Panc1 (cell line): Measurements from ENCODE around the gene IFNA10. TPM values are rescaled to one million over a fixed set of nuclear protein-coding genes. Genes with fewer than 3 reads are reported as not detected.
"Not testable (repeated sequence)": the region's sequence is repeated elsewhere in the genome, so short reads cannot be mapped to it uniquely, and the experiment has no call there.

Source experiments
- ATAC-seq: fragments of 200-7000 bp; cut with Tn5 transposase; 2 replicates; pipeline ENCODE4 v1.9.1; 2020; ENCODE audit warnings: mild to moderate bottlenecking, moderate library complexity
- BruUV-seq: library from RNA; stranded (reverse); fragments of 400-500 nt; replicated peaks from 2 replicates; lab custom pipeline; 2021; lab: Mats Ljungman, UMichigan
- CTCF ChIA-PET: fragments of 300-600 bp; sonication (Branson Sonifier 250); formaldehyde crosslinking; loops from one replicate; lab custom pipeline; 2022; ENCODE audit warnings: antibody characterized with exemption; lab: Charles Lee
- POLR2A ChIA-PET: fragments of 300-600 bp; sonication (Branson Sonifier 250); formaldehyde crosslinking; loops from one replicate; lab custom pipeline; 2022; ENCODE audit warnings: antibody characterized with exemption; lab: Charles Lee
- DNase-seq: peaks from one replicate; pipeline ENCODE4 v3.0.0-alpha.2; 2010; ENCODE audit warnings: low read depth, low spot score
- H3K27ac ChIP-seq: 2 replicates; pipeline ENCODE4 v1.5.1; 2011; ENCODE audit warnings: mild to moderate bottlenecking, low read length, inconsistent platforms
- H3K27me3 ChIP-seq: fragments of 200-500 bp; sonication (Bioruptor generic); 2 replicates; pipeline ENCODE4 v1.6.0; 2014; ENCODE audit warnings: low read length, inconsistent platforms; ENCODE audit not compliant: control insufficient read depth, insufficient read depth
- H3K36me3 ChIP-seq: fragments of 200-500 bp; sonication (Bioruptor generic); 2 replicates; pipeline ENCODE4 v1.5.1; 2014; ENCODE audit warnings: inconsistent platforms, mild to moderate bottlenecking, low read length, moderate library complexity; ENCODE audit not compliant: control insufficient read depth, insufficient read depth
- H3K4me1 ChIP-seq: 2 replicates; pipeline ENCODE4 v1.5.1; 2011; ENCODE audit warnings: inconsistent platforms, mild to moderate bottlenecking, low read length, moderate library complexity; ENCODE audit not compliant: control insufficient read depth, insufficient read depth
- H3K4me3 ChIP-seq, 2 experiments: 2 replicates each; pipeline ENCODE4 v1.5.1; 2011 to 2012; ENCODE audit warnings: low read depth in 2 of 2, low read length in 2 of 2, mild to moderate bottlenecking in 2 of 2, inconsistent platforms in 1 of 2, moderate library complexity in 1 of 2
- H3K9me3 ChIP-seq: fragments of 200-500 bp; sonication (Bioruptor generic); 2 replicates; pipeline ENCODE4 v1.5.1; 2014; ENCODE audit warnings: low read depth, mild to moderate bottlenecking, inconsistent platforms, low read length, moderate library complexity; ENCODE audit not compliant: control insufficient read depth, insufficient read depth
- CTCF ChIP-seq: fragments of 450-650 bp; IDR thresholded peaks from 2 replicates; pipeline ENCODE4 v1.5.1; 2017; ENCODE audit warnings: mild to moderate bottlenecking
- POLR2AphosphoS5 ChIP-seq: IDR thresholded peaks from 2 replicates; pipeline ENCODE4 v1.6.1; 2012; ENCODE audit warnings: mild to moderate bottlenecking, low read depth, low read length, moderate library complexity
- SIN3A ChIP-seq: IDR thresholded peaks from 2 replicates; pipeline ENCODE4 v1.6.1; 2012; ENCODE audit warnings: low read depth, mild to moderate bottlenecking, low read length, moderate library complexity, borderline replicate concordance; ENCODE audit not compliant: insufficient read depth
- TCF7L2 ChIP-seq: IDR thresholded peaks from 2 replicates; pipeline ENCODE4 v1.6.1; 2011; ENCODE audit warnings: mild to moderate bottlenecking, low read depth, low read length, inconsistent platforms
- in situ Hi-C: cut with HindIII; loops from 2 replicates; pipeline ENCODE4 v1.10.0; 2016; ENCODE audit warnings: low sequenced_read_pairs, low pct_unique_long_range_greater_than_20kb
- intact Hi-C: fragments of 100-400 bp; cut with micrococcal nuclease; formaldehyde crosslinking; loops from one replicate; pipeline ENCODE4 v1.10.0; 2022; ENCODE audit not compliant: unreplicated experiment
- total RNA-seq: library from RNA; stranded (reverse); gene quantifications from one replicate; pipeline ENCODE4 v1.2.1, GENCODE V29; 2021; ENCODE audit not compliant: unreplicated experiment
- TF ChIP-seq, protein P1 (sequence below), 2 experiments: IDR thresholded peaks; 2 replicates each; pipeline ENCODE4 v1.6.1; 2011 to 2012; ENCODE audit warnings: low read depth in 2 of 2, control low read depth in 1 of 2, low read length in 1 of 2, mild to moderate bottlenecking in 1 of 2, moderate library complexity in 1 of 2; ENCODE audit not compliant: insufficient read depth in 1 of 2

Gene IFNA10
- total RNA-seq, 1 experiment from 2014 or later = not detected

DNA sequence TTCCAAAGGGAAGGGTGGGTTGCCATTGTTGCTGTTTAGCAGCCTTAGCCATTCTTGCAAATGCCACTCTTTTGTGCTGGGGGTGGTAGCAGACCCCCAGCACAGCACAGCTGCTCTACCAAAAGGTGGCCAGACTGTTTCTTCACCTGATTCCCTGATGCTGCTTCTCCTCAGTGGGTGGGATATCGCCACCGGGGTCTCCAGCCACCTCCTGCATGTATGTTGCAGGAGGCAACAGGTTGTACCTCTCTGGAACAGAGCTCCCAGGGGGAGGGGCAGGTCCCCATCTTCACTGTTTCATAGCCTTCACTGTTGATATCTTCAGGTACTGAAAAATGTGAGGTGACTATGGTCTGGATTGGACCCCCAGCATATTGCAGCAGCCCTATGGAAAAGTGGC lies 3.8 kb upstream of the IFNA10 start:
- H3K4me3 ChIP-seq, CTCF ChIA-PET, H3K27me3 ChIP-seq, H3K4me1 ChIP-seq, POLR2A ChIA-PET, H3K27ac ChIP-seq, intact Hi-C loops, H3K9me3 ChIP-seq, in situ Hi-C loops, ATAC-seq, H3K36me3 ChIP-seq, BruUV-seq, DNase-seq: not testable (repeated sequence)

DNA sequence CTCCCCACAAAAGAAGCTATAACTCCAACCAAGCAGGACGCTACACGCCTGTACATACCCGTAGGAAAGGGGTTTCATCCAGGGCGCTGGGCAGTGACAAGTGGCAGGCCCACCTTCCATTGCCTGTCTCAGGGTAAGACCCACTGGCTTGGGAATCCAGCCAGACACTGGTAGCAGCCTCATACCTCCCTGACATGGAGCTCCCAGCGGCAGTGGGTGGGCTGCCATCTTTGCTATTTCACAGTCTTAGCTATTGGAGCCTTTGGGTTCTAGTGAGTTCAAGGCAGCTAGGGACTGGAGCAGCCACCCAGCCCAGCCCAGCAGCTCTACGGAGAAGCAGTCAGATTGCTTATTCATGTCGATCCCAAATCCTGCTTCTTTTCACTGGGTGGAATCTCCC lies 3.4 kb upstream of the IFNA10 start:
- ChIA-PET POLR2A (no interaction called here), CTCF (no interaction called here)
- Histone ChIP-seq H3K27me3 (no peaks in the 10 kb centered on the region), H3K36me3 (no peaks in the 10 kb centered on the region), H3K27ac (no peak overlapping the region), H3K4me3 (no peak overlapping the region), H3K4me1 (no peaks in the 10 kb centered on the region), H3K9me3 (no peaks in the 10 kb centered on the region)
- DNase-seq (no peak), ATAC-seq (no peak)
- in situ Hi-C loops (no loop called here), intact Hi-C loops (no loop called here)
- BruUV-seq = no TSS peak
- TF ChIP-seq SIN3A (no peak), POLR2AphosphoS5 (no peak), CTCF (no peak), TCF7L2 (no peak)
- TF ChIP-seq, protein P1, sequence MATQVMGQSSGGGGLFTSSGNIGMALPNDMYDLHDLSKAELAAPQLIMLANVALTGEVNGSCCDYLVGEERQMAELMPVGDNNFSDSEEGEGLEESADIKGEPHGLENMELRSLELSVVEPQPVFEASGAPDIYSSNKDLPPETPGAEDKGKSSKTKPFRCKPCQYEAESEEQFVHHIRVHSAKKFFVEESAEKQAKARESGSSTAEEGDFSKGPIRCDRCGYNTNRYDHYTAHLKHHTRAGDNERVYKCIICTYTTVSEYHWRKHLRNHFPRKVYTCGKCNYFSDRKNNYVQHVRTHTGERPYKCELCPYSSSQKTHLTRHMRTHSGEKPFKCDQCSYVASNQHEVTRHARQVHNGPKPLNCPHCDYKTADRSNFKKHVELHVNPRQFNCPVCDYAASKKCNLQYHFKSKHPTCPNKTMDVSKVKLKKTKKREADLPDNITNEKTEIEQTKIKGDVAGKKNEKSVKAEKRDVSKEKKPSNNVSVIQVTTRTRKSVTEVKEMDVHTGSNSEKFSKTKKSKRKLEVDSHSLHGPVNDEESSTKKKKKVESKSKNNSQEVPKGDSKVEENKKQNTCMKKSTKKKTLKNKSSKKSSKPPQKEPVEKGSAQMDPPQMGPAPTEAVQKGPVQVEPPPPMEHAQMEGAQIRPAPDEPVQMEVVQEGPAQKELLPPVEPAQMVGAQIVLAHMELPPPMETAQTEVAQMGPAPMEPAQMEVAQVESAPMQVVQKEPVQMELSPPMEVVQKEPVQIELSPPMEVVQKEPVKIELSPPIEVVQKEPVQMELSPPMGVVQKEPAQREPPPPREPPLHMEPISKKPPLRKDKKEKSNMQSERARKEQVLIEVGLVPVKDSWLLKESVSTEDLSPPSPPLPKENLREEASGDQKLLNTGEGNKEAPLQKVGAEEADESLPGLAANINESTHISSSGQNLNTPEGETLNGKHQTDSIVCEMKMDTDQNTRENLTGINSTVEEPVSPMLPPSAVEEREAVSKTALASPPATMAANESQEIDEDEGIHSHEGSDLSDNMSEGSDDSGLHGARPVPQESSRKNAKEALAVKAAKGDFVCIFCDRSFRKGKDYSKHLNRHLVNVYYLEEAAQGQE (IDR thresholded peaks at IDR 0.05; ENCODE audit: insufficient read depth in 1 of 2, low read depth in 2 of 2, low read length in 1 of 2) = no peak

GRCh38 chr9:21205204-21205603 lies 1.7 kb downstream of the IFNA10 start:
- Histone ChIP-seq H3K27ac (no peak overlapping the region), H3K9me3 (no peaks in the 10 kb centered on the region), H3K27me3 (no peaks in the 10 kb centered on the region), H3K4me1 (no peaks in the 10 kb centered on the region), H3K4me3 (no peak overlapping the region), H3K36me3 (no peaks in the 10 kb centered on the region)
- in situ Hi-C loops (no loop called here), intact Hi-C loops (no loop called here)
- ATAC-seq (no peak), DNase-seq (no peak)
- BruUV-seq = no TSS peak
- ChIA-PET CTCF (no interaction called here), POLR2A (no interaction called here)
- TF ChIP-seq, protein P1 (IDR thresholded peaks at IDR 0.05; ENCODE audit: insufficient read depth in 1 of 2, low read depth in 2 of 2, low read length in 1 of 2) = no peak
- TF ChIP-seq POLR2AphosphoS5 (no peak), CTCF (no peak), SIN3A (no peak), TCF7L2 (no peak)

DNA sequence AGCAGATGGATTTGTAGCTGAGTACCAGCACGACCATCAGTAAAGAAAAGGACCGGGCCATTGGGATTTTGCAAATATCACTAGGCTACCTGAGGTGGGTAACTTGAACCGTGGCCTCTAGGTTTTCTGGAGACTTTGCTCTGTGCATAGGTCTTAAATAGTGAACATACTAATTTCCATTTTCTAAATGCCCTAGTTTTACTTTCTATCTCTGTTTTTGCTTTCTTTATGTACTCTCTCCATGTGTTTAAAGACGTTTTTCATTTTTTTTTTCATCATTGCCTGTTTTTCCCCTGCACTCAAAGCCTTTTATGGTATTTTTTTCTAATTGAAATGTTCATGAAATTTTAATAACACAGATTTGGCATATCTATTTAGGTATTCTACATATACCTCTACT lies 4.8 kb downstream of the IFNA10 start, which contains the start of gene IFNA7:
Gene IFNA7 (minus strand): TSS at position 101 of the 400 bp plus-strand sequence. CDS start 40 bp downstream, at position 61.
- in situ Hi-C loops, POLR2A ChIA-PET, H3K4me3 ChIP-seq, H3K27ac ChIP-seq, H3K9me3 ChIP-seq, BruUV-seq, DNase-seq, H3K36me3 ChIP-seq, H3K4me1 ChIP-seq, CTCF ChIA-PET, H3K27me3 ChIP-seq, ATAC-seq, intact Hi-C loops: not testable (repeated sequence)
